Measurements from ENCODE around the gene ADARB2. TPM values are rescaled to one million over a fixed set of nuclear protein-coding genes. Genes with fewer than 3 reads are reported as not detected.

ADARB2 gene
- total RNA-seq, 3 donors from 2014 or later = 0.31 to 4.2 TPM; not detected in 1

DNA sequence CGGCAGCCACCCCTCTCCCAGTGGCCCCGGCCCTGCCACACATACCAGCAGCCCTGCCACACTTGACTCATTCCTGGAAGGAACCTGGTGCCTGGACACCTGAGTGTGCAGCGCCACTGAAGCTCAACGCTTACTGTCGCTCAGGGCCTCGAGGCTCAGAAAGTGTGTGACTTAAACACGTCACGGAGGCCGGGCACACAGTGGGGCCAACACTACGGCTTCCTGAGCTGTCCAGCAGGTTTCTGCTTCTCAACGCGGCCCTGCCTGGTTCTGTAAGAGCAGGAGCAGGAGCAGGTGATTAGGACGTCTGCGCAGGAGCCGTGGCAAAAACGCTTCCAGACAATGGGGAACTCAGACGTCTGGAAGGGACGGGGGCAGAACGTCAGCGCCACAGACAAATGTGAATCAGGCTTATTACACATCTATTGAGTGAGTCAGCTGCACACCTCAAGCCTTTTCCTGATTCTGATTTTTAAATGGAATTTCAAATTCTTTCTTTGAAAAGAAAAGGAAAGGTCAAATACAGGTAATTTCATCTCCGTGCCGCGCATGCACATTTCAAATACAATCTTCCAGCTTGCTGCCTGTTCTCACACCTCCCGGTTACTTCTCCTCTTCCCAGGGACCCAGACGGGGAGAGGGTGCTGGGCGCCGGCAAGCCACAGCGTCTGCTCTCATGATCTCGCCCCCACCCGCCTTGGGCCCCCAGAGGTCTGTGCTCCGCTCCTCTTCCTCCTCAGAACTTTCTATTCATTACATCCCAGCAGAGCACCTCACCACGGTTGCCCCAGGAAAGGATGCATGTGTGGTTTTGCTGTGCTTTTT, 66.6 kb downstream of the ADARB2 start:
- ATAC-seq = no peak
- intact Hi-C loops (cut with DNase I, micrococcal nuclease) = no loop called here
- no peaks in the 10 kb centered on the region for H3K9me3 ChIP-seq

DNA sequence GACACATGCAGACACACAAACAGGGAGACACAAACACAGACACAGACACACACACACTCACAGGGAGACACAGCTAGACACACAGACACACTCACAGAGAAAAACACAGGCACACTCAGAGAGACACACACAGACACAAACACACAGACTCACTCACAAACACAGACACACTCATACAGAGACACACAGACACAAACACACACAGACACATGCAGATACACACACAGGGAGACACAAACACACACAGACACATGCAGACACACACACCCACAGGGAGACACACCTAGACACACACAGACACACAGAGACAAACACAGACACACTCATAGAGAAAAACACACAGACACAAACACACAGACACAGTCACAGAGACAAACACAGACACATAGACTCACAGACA, 67.9 kb downstream of the ADARB2 start:
- DNase-seq (no peak), ATAC-seq (no peak)
- Histone ChIP-seq H3K4me3 (no peak overlapping the region), H3K36me3 (ENCODE audit: low read depth) (no peaks in the 10 kb centered on the region), H3K4me1 (ENCODE audit: low read depth) (no peaks in the 10 kb centered on the region), H3K9me3 (no peaks in the 10 kb centered on the region)
- TF ChIP-seq, protein P1, sequence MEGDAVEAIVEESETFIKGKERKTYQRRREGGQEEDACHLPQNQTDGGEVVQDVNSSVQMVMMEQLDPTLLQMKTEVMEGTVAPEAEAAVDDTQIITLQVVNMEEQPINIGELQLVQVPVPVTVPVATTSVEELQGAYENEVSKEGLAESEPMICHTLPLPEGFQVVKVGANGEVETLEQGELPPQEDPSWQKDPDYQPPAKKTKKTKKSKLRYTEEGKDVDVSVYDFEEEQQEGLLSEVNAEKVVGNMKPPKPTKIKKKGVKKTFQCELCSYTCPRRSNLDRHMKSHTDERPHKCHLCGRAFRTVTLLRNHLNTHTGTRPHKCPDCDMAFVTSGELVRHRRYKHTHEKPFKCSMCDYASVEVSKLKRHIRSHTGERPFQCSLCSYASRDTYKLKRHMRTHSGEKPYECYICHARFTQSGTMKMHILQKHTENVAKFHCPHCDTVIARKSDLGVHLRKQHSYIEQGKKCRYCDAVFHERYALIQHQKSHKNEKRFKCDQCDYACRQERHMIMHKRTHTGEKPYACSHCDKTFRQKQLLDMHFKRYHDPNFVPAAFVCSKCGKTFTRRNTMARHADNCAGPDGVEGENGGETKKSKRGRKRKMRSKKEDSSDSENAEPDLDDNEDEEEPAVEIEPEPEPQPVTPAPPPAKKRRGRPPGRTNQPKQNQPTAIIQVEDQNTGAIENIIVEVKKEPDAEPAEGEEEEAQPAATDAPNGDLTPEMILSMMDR (IDR thresholded peaks at IDR 0.05) = no peak
- intact Hi-C loops (cut with DNase I, micrococcal nuclease) = no loop called here

More for the DNA sequence above, 66.6 kb downstream of the ADARB2 start:
- H3K4me3 ChIP-seq = no peak overlapping the region
- no peaks in the 10 kb centered on the region for H3K36me3 ChIP-seq (ENCODE audit: low read depth)
- H3K4me1 ChIP-seq (ENCODE audit: low read depth) = no peaks in the 10 kb centered on the region
- TF ChIP-seq, protein P1 (IDR thresholded peaks at IDR 0.05) = no peak
- DNase-seq = no peak

DNA sequence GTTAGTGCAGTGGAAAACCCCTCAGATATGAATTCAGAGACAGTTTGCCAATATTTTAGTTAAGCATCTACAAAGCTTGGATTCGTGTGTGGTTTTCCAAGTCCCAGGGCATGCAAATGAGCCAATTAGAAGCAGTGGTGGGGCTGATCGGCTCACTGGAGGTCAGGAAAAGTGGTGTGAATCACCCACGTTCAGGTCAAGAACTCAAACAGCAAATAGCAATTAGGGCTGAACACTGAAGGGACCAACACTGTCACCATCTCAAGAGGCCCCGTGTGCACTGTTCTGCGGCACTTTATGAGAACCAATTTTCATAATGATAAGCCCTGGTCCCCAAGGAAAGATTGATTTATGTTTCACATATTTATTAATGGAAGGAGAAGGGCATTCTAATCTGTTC, 68.9 kb downstream of the ADARB2 start:
- DNase-seq (no peak), ATAC-seq (no peak)
- intact Hi-C loops (cut with DNase I, micrococcal nuclease) = no loop called here
- TF ChIP-seq, protein P1 (IDR thresholded peaks at IDR 0.05) = no peak
- Histone ChIP-seq H3K36me3 (ENCODE audit: low read depth) (no peaks in the 10 kb centered on the region), H3K4me1 (ENCODE audit: low read depth) (no peaks in the 10 kb centered on the region), H3K4me3 (no peak overlapping the region), H3K9me3 (no peaks in the 10 kb centered on the region)

DNA sequence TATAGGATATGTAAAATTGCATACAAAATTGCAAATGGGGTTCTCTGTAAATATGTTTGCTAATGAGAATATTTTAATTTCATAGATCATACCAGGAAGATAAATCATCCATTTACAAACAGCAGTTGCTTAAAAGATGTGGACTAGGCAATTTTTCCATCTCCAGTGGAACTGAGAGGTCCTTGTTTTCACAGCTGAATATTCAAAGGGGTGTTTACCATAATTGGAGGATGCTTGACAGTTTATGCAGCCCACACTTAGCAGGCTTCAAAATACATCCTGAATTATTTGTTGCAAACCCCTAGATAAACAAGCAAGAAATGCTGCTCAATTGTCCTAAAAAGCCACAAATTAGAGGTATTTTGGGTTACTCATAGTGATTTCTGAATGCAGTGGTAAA, 69.9 kb downstream of the ADARB2 start:
- intact Hi-C loops (cut with DNase I, micrococcal nuclease) = no loop called here
- H3K36me3 ChIP-seq (ENCODE audit: low read depth) = no peaks in the 10 kb centered on the region
- H3K4me1 ChIP-seq (ENCODE audit: low read depth) = no peaks in the 10 kb centered on the region
- TF ChIP-seq, protein P1 (IDR thresholded peaks at IDR 0.05) = no peak
- ATAC-seq = no peak
- H3K9me3 ChIP-seq = no peaks in the 10 kb centered on the region
- no peak overlapping the region for H3K4me3 ChIP-seq
- DNase-seq = no peak

DNA sequence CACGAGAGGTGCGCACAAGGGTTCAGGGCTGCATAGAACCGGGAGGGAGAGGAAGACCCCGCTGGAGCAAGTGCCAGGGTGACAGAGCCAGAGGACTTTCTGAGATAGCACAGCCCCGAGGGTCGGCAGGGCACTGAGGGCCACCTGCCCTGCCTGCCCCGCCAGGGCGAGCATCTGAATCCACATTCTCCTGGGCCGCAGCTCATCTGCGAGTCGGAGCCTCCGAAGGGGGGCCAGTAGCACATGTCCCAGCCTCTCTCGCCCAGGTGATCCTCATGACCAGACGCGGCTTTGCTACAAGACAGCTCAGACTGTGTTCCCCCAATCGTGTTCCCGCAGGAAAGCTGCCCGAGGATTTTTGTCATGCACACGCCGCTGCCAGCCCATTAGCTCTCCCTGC, 71.2 kb downstream of the ADARB2 start:
- Histone ChIP-seq H3K9me3 (no peaks in the 10 kb centered on the region), H3K4me3 (no peak overlapping the region), H3K4me1 (ENCODE audit: low read depth) (no peaks in the 10 kb centered on the region), H3K36me3 (ENCODE audit: low read depth) (no peaks in the 10 kb centered on the region)
- DNase-seq (no peak), ATAC-seq (no peak)
- intact Hi-C loops (cut with DNase I, micrococcal nuclease) = no loop called here
- TF ChIP-seq, protein P1 (IDR thresholded peaks at IDR 0.05) = no peak
